K562 (cell line): ENCODE measurements around the gene PNMA8C.
A peak's percentile ranks its signal among the peaks of the same experiment; 100 is the strongest.

Experiments used
- CHD4 ChIP-seq: fragments of 200-600 bp; sonication (generic); IDR thresholded peaks from 3 replicates; pipeline ENCODE4 v1.6.1; 2012; ENCODE audit warnings: low read depth, mild to moderate bottlenecking, mixed read lengths, low read length, inconsistent platforms; ENCODE audit not compliant: insufficient read depth, insufficient replicate concordance, poor library complexity, severe bottlenecking
- TFAM ChIP-seq: fragments of 250-450 bp; sonication (Bioruptor Pico); conservative IDR thresholded peaks from 2 replicates; pipeline ENCODE4 v1.5.0; 2021; ENCODE audit warnings: mild to moderate bottlenecking, moderate library complexity
- ZFX ChIP-seq: sonication (generic); formaldehyde crosslinking; IDR thresholded peaks from 2 replicates; pipeline ENCODE4 v1.8.0; 2022; ENCODE audit warnings: mild to moderate bottlenecking, missing genetic modification reagents, moderate library complexity

DNA sequence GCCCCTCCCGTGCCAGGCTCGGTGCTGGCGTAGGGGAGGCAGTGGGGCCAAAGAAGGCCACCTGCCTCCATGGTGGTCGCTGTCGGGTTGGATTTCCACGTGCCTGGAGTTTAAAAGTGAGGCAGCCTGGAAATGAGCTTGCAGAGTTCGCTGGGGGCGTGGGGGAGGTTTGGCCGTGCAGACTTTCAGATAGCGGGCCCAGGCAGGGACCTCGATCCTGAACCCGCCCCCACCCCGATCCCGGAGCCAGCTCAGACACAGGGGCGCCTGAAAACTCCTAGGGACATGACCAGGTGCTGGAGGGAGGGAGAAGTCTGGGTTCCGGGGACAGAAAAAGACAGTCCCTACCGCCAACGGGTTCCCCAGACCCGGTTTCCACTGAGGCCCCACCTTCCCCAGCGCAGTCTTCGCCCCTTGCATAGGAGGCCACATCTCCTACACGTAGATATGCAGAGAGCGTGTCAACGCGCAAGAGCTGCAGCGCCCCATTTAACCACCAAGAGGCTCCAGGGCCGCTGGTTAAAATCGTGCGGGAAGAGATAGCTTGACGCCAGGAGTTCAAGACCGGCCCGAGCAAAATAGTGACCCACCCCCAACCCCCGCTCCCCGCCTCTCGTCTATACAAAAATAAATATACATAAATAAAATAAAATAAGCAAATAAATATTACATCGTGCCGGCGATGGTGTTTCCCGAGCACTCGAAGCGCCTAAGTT is 23.8 kb downstream of the PNMA8C start:
- peak; percentile 52; the same call in 1 of the 2 replicates for TF ChIP-seq ZFX (CRISPR knock-in tag)
- TF ChIP-seq CHD4: no peak
- no peak for TF ChIP-seq TFAM (CRISPR knock-in tag)
